NAMALWA (cell line): Measurements from ENCODE around the gene BZW2.
"Not testable (repeated sequence)": the region's sequence is repeated elsewhere in the genome, so short reads cannot be mapped to it uniquely, and the experiment has no call there.

Source experiments
- DNase-seq: peaks from one replicate; pipeline ENCODE4 v3.0.0-alpha.2; 2015; ENCODE audit warnings: low spot score

BZW2 gene

DNA sequence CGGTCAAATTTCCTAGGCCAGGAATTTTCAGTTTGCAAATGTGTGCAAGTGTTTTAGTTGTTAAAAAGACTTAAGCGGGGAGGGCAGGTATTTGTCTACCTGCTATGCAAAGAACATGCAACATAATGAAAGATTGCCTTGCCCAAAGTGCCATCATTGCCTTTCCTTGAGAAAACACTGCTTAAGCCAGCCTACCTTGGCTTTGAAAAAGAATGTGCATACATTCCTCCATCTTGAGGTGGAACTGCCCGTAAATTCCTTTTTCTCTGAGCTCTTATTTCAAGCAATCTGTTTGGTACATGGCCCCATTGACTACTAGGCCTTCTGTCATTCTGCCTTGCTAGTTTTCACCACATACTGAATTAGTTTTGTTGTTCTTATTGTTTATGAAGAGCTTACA, 29.3 kb downstream of the BZW2 start:
- no peak for DNase-seq

GRCh38 chr7:16677978-16678494, 32.1 kb downstream of the BZW2 start:
- no peak for DNase-seq

- DNase-seq, result not testable (repeated sequence)
Measured at GRCh38 chr7:16678645-16679566, 32.9 kb downstream of the BZW2 start.

DNA sequence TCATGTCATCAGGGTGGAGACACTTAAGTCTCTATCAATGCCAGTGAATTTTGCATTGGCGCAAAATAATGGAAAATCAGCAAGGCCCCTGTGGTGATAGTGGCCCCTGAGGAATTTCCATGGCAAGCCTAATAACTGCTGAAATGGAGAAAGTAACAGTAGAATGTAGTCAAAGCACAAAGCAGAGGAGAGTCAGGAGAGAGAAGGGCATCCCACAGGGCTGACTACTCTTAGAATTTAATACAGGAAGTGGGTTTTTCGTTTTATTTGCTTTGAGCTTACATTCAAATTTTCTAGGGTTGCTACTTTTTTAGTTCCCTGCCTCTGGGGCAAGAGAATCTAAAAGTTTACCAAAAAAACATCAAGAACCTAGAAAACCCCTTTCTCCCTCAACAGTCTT, 39.0 kb downstream of the BZW2 start:
- DNase-seq, result no peak

DNA sequence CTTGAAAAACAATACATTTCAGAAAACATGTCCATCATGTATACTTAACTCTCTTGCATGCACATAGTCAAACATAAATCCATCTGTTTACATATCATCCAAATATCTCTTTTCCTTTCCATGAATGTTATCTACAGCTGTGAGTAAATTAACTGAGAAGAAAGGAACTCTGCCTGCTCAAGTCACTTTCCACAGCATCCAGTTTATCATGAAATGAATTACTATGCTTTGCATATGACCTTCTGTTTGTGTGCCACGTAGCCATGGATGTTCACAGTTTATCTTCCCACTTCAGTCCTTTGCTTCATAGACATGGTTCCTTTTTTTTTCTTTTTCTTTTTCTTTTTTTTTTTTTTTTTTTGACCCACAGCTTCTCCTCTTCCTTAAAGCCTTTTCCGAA, 39.6 kb downstream of the BZW2 start:
- DNase-seq, result no peak

GRCh38 chr7:16688249-16688648, 42.3 kb downstream of the BZW2 start:
- DNase-seq, result no peak

GRCh38 chr7:16691241-16691640, 45.3 kb downstream of the BZW2 start:
- DNase-seq, result no peak

- DNase-seq, result no peak
Measured at GRCh38 chr7:16693601-16694318, 47.8 kb downstream of the BZW2 start.

DNA sequence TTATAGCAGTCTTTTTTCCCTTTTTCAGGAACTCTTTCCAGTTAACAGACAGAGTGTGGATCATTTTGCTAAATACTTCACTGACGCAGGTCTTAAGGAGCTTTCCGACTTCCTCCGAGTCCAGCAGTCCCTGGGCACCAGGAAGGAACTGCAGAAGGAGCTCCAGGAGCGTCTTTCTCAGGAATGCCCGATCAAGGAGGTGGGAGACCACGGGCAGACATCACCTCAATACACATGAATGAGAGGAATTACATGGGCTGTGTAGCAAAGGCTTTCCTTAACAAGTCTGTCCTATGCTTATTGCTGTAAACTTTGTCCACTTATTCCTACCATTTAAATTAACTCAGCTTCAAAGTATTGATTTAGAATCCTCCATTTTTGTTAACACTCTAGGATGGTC, 48.8 kb downstream of the BZW2 start:
- DNase-seq, result no peak

DNA sequence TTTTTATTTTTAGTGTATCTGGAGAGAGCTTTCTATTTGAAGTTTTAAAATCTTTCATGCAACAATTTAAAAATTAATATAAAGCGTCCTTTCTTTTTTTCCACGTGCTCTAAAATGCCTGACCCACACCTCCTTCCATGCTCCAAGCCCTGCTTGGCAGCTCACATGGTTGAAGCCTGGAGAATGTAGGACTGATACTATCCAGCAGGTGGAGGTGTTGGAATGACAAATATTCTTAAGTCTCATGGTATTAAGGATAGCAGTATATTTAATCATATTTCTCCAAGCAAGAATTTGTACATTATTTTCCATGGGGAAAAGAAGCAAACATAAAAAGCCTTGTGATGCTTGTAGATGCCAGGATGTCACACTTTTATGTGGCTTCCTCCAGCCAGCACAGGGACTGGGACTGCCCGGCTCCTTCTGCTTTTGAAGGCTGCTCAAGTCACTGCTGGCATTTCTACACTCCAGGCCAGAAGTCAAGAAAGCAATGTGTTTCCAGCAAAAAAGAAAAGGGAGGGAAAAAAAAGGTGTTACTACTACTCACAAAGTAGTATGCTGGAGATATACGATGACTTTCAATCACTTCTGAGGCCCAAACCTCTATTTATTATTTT, 49.7 kb downstream of the BZW2 start:
- peak; percentile 48 for DNase-seq

DNA sequence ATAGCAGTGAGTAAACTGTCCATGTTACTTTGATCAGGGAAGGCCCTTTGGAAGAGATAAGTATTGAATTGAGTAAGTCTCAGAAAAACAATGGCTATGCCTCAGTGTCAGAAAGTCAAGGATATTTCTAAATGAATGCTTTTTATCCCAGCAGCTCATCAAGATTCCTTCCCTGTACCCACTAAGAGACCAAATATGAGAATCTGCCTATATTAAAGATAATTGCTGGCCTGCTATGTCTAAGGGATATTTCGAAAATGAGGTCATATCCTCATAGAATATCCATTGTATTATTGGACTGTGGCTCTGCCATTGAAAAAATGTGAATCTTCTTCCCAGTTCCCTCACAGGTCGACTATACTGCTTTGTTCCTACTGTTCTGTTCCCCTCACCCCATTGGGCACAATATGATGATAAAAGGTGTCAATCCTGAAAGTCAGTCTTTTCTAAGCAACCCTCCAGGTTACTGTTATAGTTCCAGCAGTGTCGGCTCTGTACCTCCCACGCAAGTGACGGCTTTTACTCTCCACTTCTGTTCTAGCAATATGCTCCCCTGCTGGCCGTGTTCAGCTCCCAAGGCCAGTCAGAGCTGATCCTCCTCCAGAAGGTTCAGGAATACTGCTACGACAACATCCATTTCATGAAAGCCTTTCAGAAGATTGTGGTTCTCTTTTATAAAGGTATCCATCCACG, 51.7 kb downstream of the BZW2 start:
- no peak for DNase-seq

DNA sequence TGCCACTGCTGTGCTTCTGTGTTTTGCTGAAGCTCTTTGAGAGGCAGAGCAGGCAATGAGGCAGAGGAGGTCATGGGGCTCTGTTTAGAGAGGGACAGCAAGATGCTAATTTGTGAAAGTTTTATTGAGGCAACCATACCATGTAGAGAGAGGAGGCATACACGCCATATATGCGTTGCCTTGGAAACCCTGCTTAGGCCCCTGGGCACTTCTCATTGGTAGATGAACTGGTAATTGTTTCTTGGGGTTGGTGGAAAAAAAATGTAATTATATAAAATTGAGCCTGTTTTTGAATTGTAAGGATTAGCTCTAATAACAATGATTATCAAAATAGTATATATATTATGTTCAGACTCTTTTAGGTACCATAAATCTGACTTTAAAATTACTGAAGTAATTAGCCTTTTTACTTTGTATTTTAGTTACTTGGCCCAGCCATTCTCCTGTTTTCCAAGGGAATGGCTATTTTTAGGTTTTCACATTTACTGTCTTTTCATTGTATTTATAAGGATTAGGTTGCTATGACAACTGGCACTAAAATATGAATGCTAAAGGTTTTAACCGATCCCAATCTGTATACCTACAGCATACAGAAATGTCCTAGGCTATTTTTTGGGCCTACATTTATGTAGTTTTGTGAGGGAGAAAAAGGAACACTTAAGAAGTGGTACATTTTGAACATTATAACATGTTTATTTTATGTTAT, 52.4 kb downstream of the BZW2 start:
- DNase-seq, result no peak

- DNase-seq, result no peak
Measured at GRCh38 chr7:16702441-16702840, 56.5 kb downstream of the BZW2 start.

GRCh38 chr7:16708511-16708910, 62.5 kb downstream of the BZW2 start:
- DNase-seq, result no peak

GRCh38 chr7:16708980-16709379, 63.0 kb downstream of the BZW2 start:
- no peak for DNase-seq

DNA sequence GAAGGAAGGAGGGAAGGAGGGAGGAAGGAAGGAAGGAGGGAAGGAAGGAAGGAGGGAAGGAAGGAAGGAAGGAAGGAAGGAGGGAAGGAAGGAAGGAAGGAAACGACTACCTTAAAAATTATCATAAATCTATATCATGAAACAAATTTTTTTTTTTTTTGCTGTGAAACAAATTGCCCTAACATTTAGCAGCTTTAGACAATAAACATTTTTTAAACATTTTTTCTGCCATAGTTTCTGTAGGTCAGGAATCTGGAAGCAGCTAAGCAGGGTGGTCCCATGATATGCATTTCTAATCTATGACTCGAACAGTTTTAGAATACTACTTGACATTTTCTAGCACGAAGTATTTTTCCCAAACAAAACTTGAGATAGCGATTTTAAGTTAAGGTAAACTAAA, 64.7 kb downstream of the BZW2 start:
- no peak for DNase-seq

DNA sequence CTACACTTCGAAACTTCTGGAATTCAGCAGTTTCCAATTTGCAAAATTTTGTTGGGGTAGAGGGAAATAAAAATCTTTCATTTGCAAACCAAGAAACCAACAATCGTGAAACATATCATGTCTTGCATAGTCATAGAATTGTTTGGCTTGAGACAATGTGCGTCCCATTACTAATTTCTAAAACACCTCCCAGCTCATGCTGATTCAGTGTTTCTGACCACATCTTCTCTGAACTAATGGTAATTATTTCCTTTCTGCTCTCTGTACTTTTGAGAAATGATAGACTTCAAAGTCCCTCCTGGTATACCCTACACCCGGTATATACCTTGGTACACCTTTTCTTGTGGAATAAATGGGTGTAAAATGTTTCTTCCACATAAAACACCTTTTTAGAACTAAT, 65.7 kb downstream of the BZW2 start:
- DNase-seq, result no peak

- DNase-seq, result no peak
Measured at GRCh38 chr7:16712916-16713315, 66.9 kb downstream of the BZW2 start.

GRCh38 chr7:16715928-16716327, 69.9 kb downstream of the BZW2 start:
- DNase-seq, result no peak

- no peak for DNase-seq
Measured at GRCh38 chr7:16718111-16718656, 72.2 kb downstream of the BZW2 start.

DNA sequence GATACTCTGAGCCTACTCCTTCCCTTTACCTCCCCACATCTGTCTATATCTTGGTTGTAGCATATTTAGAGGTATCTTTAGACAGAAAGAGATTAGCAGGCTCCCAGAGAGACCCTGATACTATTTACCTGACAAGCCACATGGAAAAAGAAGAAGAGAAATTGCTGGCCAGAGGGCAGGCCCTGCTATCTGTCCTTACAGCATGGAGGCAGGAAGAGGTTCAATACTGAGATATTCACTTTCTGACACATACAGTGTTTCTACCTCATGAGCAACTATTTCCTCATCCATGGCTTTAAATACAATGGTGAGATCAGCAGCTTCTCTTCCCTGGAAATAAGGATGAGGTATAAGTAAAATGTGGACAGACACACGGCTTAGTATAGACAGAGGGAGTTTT, 73.7 kb downstream of the BZW2 start:
- no peak for DNase-seq
